Midbrain (tissue), 1 donor: ENCODE measurements around the gene PPIL1.
"Not testable (repeated sequence)": the region's sequence is repeated elsewhere in the genome, so short reads cannot be mapped to it uniquely, and the experiment has no call there.

ENCODE experiments used
- DNase-seq: peaks from one replicate; lab custom pipeline; 2025; lab: John Stamatoyannopoulos, UW

Gene PPIL1

GRCh38 chr6:36874443-36875249, at the start of gene PPIL1:
TSS of gene PPIL1 (minus strand) at chr6:36874803. CDS start at chr6:36874772, 31 bp downstream.
- DNase-seq: peak; percentile 82

- DNase-seq: no peak
These were observed 49.5 kb upstream of the PPIL1 start for GRCh38 chr6:36924131-36924530.

- no peak for DNase-seq
These were observed 45.9 kb upstream of the PPIL1 start for GRCh38 chr6:36920546-36920945.

GRCh38 chr6:36920049-36920448, 45.4 kb upstream of the PPIL1 start:
- no peak for DNase-seq

GRCh38 chr6:36917541-36918193, 43.1 kb upstream of the PPIL1 start:
- DNase-seq: no peak

- no peak for DNase-seq
These were observed 41.5 kb upstream of the PPIL1 start for GRCh38 chr6:36916126-36916525.

GRCh38 chr6:36915599-36915998, 41.0 kb upstream of the PPIL1 start:
- no peak for DNase-seq

GRCh38 chr6:36914227-36914794, 39.7 kb upstream of the PPIL1 start:
- DNase-seq: peak; percentile 20

GRCh38 chr6:36913082-36913481, 38.5 kb upstream of the PPIL1 start:
- DNase-seq: no peak

- no peak for DNase-seq
These were observed 38.0 kb upstream of the PPIL1 start for GRCh38 chr6:36912586-36912985.

DNA sequence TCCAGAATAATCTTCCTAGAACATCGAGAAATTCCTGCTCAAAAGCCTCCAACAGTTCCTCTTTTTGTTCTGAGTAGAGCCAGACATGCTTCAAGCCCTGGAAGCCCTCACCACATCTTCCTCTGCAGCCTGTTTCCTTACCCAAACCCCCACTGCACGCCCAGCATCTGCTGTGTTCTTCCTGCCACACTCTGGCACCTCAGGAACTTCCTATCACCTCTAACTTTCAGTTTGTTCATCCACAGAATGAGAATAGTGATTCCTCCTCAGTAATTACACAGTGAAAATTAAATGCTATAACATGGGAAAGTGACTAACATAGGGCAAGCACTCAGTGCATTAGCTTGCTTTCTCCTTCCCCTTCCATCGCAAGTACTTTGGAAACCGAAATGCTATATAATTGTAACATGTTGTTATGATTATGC, 37.4 kb upstream of the PPIL1 start:
- DNase-seq: no peak

DNA sequence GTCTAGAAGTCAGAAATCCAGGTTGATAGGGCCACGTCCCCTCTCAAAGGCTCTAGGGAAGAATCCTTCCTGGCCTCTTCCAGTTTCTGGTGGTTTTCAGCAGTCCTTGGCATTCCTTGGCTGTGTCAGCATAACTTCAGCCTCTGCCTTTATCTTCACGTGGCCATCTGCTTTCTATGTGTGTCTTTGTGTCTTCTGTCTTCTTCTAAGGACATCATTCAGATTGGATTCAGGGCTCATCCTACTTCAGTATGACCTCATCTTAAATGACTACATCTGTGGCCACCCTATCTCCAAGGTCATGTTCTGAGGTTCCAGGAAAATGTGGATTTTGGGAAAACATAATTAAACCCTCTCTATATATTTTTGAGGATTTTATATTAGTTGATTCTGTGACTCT, 34.1 kb upstream of the PPIL1 start:
- no peak for DNase-seq

GRCh38 chr6:36907781-36908180, 33.2 kb upstream of the PPIL1 start:
- peak; percentile 17 for DNase-seq

GRCh38 chr6:36906539-36907325, 32.1 kb upstream of the PPIL1 start:
- DNase-seq: peak; percentile 48

DNA sequence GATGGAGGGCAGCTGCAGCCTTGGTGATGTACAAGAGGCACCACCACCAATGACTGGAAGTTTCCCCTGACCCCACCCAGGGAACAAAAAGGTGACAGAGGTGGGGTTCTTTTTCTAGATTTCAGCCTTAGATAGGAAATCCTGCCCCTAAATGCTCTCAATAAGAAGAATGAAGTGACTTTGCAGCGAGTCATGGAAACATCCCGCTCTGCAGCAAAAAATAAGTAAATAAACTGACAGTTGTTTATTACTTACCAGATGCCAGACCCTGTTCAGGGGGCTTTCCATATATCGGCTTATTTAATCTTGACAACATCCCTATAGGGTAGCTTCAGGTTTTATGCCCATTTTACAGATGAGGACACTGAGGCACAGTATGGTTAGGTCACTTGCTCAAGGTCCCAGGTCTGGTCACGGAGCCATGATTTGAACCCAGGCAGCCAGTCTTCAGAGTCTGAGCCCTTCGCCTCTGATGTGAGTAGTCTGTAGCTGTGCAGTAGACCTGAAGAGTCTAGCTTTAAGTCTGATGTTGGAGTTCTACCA, 30.3 kb upstream of the PPIL1 start:
- DNase-seq: no peak

GRCh38 chr6:36904114-36904513, 29.5 kb upstream of the PPIL1 start:
- DNase-seq: no peak

GRCh38 chr6:36897609-36898008, 23.0 kb upstream of the PPIL1 start:
- peak; percentile 11 for DNase-seq

DNA sequence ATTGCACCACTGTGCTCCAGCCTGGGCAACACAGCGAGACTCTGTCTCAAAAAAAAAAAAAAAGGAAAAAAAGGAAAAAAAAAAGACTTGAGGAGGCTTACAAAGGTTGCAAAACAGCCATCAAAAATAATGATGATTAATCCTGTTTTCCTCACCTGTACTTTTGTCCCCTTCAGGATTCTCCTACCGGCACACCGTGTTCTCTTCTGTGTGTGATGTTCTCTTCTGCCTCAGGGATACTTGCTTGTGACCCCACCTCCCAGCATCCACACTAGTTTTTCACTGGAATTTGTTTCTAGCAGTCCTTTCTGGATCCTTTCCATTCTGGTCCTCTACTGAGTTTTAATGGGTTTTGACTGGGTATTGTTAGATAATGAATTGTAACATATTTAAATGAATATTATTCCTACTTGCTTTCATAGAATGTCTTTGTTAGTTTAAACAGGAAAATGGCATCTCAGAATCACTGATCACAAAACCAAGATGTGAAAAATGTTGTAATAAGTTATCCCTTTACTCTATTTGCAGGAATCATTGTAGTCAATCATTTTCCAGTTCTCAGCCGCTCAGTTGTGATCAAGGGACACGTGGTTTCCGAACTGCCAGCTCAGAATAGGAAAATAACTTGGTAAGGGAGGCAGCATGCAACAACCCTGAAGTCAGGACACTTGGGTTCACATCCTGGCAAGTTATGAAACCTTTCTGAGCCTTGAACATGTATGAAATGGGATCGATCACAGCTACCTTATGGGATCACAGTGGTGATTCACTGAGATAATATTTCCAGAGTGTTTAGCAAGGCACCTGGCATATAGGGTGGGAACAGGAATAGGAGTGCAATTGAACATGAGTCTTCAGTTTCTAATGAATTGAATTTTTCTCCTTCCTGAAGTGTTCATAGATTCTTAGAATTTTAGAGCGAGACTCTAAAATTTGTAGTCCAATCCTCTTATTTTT, 19.7 kb upstream of the PPIL1 start:
- no peak for DNase-seq

- DNase-seq: not testable (repeated sequence)
These were observed 16.6 kb upstream of the PPIL1 start for GRCh38 chr6:36891153-36891552.

GRCh38 chr6:36890112-36890663, 15.6 kb upstream of the PPIL1 start:
- DNase-seq: no peak
